Natural killer cell (primary cell): ENCODE results near the gene ADAM19. TPM values are rescaled to one million over a fixed set of nuclear protein-coding genes. Genes with fewer than 3 reads are reported as not detected.

Source experiments
- ATAC-seq, 3 donors: fragments of 150-1000 bp in 2 of 3; fragments of 200-7000 bp in 1 of 3; cut with Tn5 transposase; 1 replicate in 1 of 3; 2 replicates in 2 of 3; pipeline ENCODE4 v1.10.0; 2021; ENCODE audit warnings: mild to moderate bottlenecking in 2 of 3, moderate library complexity in 2 of 3
- DNase-seq, 2 donors: peaks; one replicate each; pipeline versions ENCODE4 v3.0.0 to v3.0.0-alpha.2; 2013 to 2021; ENCODE audit warnings: mixed read lengths in 1 of 2
- H3K27ac ChIP-seq: one replicate; pipeline ENCODE4 v1.5.1; 2013; ENCODE audit warnings: mild to moderate bottlenecking, low read length
- H3K27me3 ChIP-seq: one replicate; pipeline ENCODE4 v1.6.1; 2013; ENCODE audit warnings: low read length; ENCODE audit not compliant: control insufficient read depth, insufficient read depth
- H3K36me3 ChIP-seq: one replicate; pipeline ENCODE4 v1.6.1; 2013; ENCODE audit warnings: low read length; ENCODE audit not compliant: control insufficient read depth, insufficient read depth
- H3K4me1 ChIP-seq: one replicate; pipeline ENCODE4 v1.6.1; 2013; ENCODE audit warnings: low read length; ENCODE audit not compliant: control insufficient read depth, insufficient read depth
- H3K4me3 ChIP-seq: one replicate; pipeline ENCODE4 v1.5.1; 2013; ENCODE audit warnings: low read length
- H3K9me3 ChIP-seq: one replicate; pipeline ENCODE4 v1.6.1; 2013; ENCODE audit warnings: low read length; ENCODE audit not compliant: control insufficient read depth, insufficient read depth
- H3K27ac Mint-ChIP-seq, 2 donors: one replicate each; pipeline ENCODE4 v1.8.0; 2022; ENCODE audit warnings: mild to moderate bottlenecking in 2 of 2, mixed read lengths in 2 of 2, moderate library complexity in 1 of 2
- H3K27me3 Mint-ChIP-seq, 2 donors: one replicate each; pipeline ENCODE4 v1.8.0; 2022; ENCODE audit warnings: low read depth in 2 of 2, mixed read lengths in 2 of 2
- H3K36me3 Mint-ChIP-seq: one replicate; pipeline ENCODE4 v1.8.0; 2022; ENCODE audit warnings: mixed read lengths
- H3K4me1 Mint-ChIP-seq, 2 donors: one replicate each; pipeline ENCODE4 v1.8.0; 2022; ENCODE audit warnings: mixed read lengths in 2 of 2
- H3K4me3 Mint-ChIP-seq: one replicate; pipeline ENCODE4 v1.8.0; 2022; ENCODE audit warnings: mild to moderate bottlenecking, moderate library complexity, mixed read lengths
- H3K9me3 Mint-ChIP-seq, 2 donors: one replicate each; pipeline ENCODE4 v1.8.0; 2022; ENCODE audit warnings: mixed read lengths in 2 of 2
- CTCF ChIP-seq: fragments of 200-600 bp; IDR thresholded peaks from one replicate; pipeline ENCODE4 v1.8.0; 2022; ENCODE audit warnings: antibody characterized with exemption
- WGBS: methylation state at CpG from one replicate; pipeline ENCODE4 v1.1.7; 2013; ENCODE audit warnings: missing lambda C conversion rate; ENCODE audit not compliant: insufficient coverage; 5-methylcytosine and 5-hydroxymethylcytosine counted together
- intact Hi-C: fragments of 100-400 bp; cut with micrococcal nuclease; formaldehyde crosslinking; loops from one replicate; pipeline ENCODE4 v1.14.2; 2022
- total RNA-seq, 4 donors: library from RNA; stranded (reverse); fragments of 120-200 nt in 1 of 4; gene quantifications; one replicate each; pipeline versions ENCODE4 v1.2.3 to v1.2.4, GENCODE V29; 2013 to 2022

ADAM19 gene
- total RNA-seq, 3 donors from 2014 or later (not counting 1 experiment from before 2014, with no cell fraction given), result 1.2 to 28.0 (median 4.7) TPM

GRCh38 chr5:157460921-157461792, 114.4 kb downstream of the ADAM19 start:
- Mint-ChIP-seq H3K36me3 (no peaks in the 10 kb centered on the region), H3K4me1 (peaks cover 0 to 11% of the 10 kb centered on the region in 2 donors), H3K27me3 (peaks cover 34 to 37% of the 10 kb centered on the region in 2 donors), H3K9me3 (no peaks in the 10 kb centered on the region), H3K4me3 (no peak overlapping the region), H3K27ac (no peak overlapping the region)
- TF ChIP-seq CTCF, result no peak
- H3K9me3 ChIP-seq, result no peaks in the 10 kb centered on the region
- peaks cover 14% of the 10 kb centered on the region for H3K4me1 ChIP-seq
- DNase-seq (no peak), ATAC-seq (no peak)
- 91% methylated on average over 4 of the region's 4 CpGs for WGBS
- H3K4me3 ChIP-seq, result no peak overlapping the region
- H3K27me3 ChIP-seq, result peaks cover 10% of the 10 kb centered on the region
- H3K27ac ChIP-seq, result no peak overlapping the region
- H3K36me3 ChIP-seq, result no peaks in the 10 kb centered on the region
- intact Hi-C loops, result no loop called here

GRCh38 chr5:157459715-157460599, 115.6 kb downstream of the ADAM19 start, which contains the start of gene NIPAL4:
TSS of gene NIPAL4 (plus strand) at chr5:157460213. CDS start at chr5:157460321, 108 bp downstream.
- DNase-seq (peak in 1 of 2 donors; percentile 35), ATAC-seq (peak; percentile 46 to 61 (median 49))
- no peaks in the 10 kb centered on the region for H3K36me3 ChIP-seq
- Mint-ChIP-seq H3K9me3 (no peaks in the 10 kb centered on the region), H3K27ac (no peak within 1 kb of the TSS), H3K27me3 (peaks cover 30 to 34% of the 10 kb centered on the region in 2 donors), H3K4me3 (no peak within 1 kb of the TSS), H3K4me1 (peaks cover 6 to 17% of the 10 kb centered on the region in 2 donors), H3K36me3 (no peaks in the 10 kb centered on the region)
- intact Hi-C loops, result no loop called here
- H3K4me1 ChIP-seq, result peaks cover 20% of the 10 kb centered on the region
- peaks cover 10% of the 10 kb centered on the region for H3K27me3 ChIP-seq
- peak within 1 kb of the TSS; percentile 30 for H3K4me3 ChIP-seq
- WGBS, result under 1% methylated on average over 53 of the region's 54 CpGs
- no peaks in the 10 kb centered on the region for H3K9me3 ChIP-seq
- no peak for TF ChIP-seq CTCF
- no peak within 1 kb of the TSS for H3K27ac ChIP-seq

GRCh38 chr5:157458835-157459234, 116.7 kb downstream of the ADAM19 start:
- 89% methylated on average over 5 of the region's 5 CpGs for WGBS
- ATAC-seq (no peak), DNase-seq (no peak)
- Histone ChIP-seq H3K27ac (no peak overlapping the region), H3K4me1 (peaks cover 18% of the 10 kb centered on the region), H3K9me3 (no peaks in the 10 kb centered on the region), H3K36me3 (no peaks in the 10 kb centered on the region), H3K27me3 (peaks cover 10% of the 10 kb centered on the region), H3K4me3 (no peak overlapping the region)
- TF ChIP-seq CTCF, result no peak
- Mint-ChIP-seq H3K27ac (no peak overlapping the region), H3K9me3 (no peaks in the 10 kb centered on the region), H3K36me3 (no peaks in the 10 kb centered on the region), H3K4me3 (no peak overlapping the region), H3K4me1 (peaks cover 10 to 11% of the 10 kb centered on the region in 2 donors), H3K27me3 (peaks cover 25 to 26% of the 10 kb centered on the region in 2 donors)
- intact Hi-C loops, result no loop called here
